ENCODE data around the gene MTG1. TPM values are rescaled to one million over a fixed set of nuclear protein-coding genes. Genes with fewer than 3 reads are reported as not detected.

MTG1 gene
- total and polyA plus RNA-seq, 10 of the 15 experiments (the other 5 are each of a cell fraction or from before 2014, with no cell fraction given), result 6.2 to 104 (median 62.5) TPM

DNA sequence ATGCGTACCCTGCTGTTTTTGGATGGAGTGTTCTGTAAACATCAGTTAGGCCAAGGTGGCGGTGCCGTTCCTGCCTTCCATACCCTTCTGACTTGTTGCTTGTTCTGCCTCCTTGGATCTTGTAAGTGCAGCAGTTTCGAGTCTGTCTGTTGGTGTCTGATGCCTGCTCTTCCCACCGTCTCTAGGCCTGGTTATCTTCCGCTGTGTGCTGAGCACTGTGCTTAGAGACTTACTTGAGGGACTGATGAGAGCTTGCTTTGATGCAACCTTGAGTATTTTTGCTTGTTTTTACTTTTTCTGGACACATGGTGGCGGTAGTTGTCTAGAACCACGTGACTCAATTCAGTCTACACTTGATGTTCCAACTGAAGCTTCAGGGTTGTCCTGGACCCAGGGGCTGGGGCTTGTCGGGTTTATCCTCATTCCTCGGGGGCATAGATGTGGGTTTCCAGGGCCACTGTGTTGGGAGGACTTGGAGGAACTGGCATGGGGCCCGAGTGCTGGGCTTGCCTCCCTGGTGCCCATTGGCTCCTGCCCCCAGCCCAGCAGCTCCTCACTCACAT, 44.8 kb downstream of the MTG1 start (continued):
- TF ChIP-seq BHLHE40 (IDR thresholded peaks at IDR 0.05; ENCODE audit: borderline replicate concordance in 1 of 2, low read depth in 2 of 2, low read length in 1 of 2), result no peak

GRCh38 chr10:133439517-133440461, 45.8 kb downstream of the MTG1 start:
- SMC1A ChIA-PET (ENCODE audit: uncharacterized antibody, unreplicated experiment), result interaction anchor here (0.7 to 1.3 kb wide), 4 partner anchors 108 to 168 kb away, joined by 3 read pairs; no protein-coding TSS in a partner anchor
- Histone ChIP-seq H3K4me1 (ENCODE audit: control insufficient read depth, insufficient read depth, low read length) (no peaks in the 10 kb centered on the region), H3K4me2 (ENCODE audit: control insufficient read depth, insufficient read depth) (no peak overlapping the region), H3K9ac (ENCODE audit: control insufficient read depth, insufficient read depth, low read length) (no peak overlapping the region), H3K27me3 (replicated peaks in 1 of 2; ENCODE audit: control insufficient read depth in 2 of 2, insufficient read depth in 2 of 2, low read length in 1 of 2) (no peaks in the 10 kb centered on the region), H4K20me1 (ENCODE audit: control insufficient read depth, insufficient read depth) (no peaks in the 10 kb centered on the region), H3K4me3 (no peak overlapping the region), H3K79me2 (ENCODE audit: control insufficient read depth, insufficient read depth, low read length) (no peaks in the 10 kb centered on the region), H3K36me3 (ENCODE audit: control insufficient read depth in 2 of 2, insufficient read depth in 2 of 2, low read length in 1 of 2) (no peaks in the 10 kb centered on the region), H3K9me3 (replicated peaks; ENCODE audit: control insufficient read depth, insufficient read depth, low read length) (no peaks in the 10 kb centered on the region; the same call in 2 of the 3 replicates), H2AFZ (ENCODE audit: control insufficient read depth, low read depth, low read length) (no peak overlapping the region), H3K27ac (ENCODE audit: control insufficient read depth, insufficient read depth) (no peak overlapping the region)
- in situ Hi-C loops (cut with MboI) (no loop called here), intact Hi-C loops (cut with micrococcal nuclease; ENCODE audit: unreplicated experiment) (loop anchor here (1.0 to 5.0 kb wide), 3 partner anchors 58 to 168 kb away; no protein-coding TSS in a partner anchor)
- ATAC-seq, result no peak
- CTCF ChIA-PET, result interaction anchor here (0.7 to 3.6 kb wide), 9 partner anchors 13 to 215 kb away, joined by 3 to 36 read pairs (median 5); partner anchors contain the start of gene SCART1
- DNase-seq (ENCODE audit: low read depth, low spot score), result no peak
- no TSS peak for BruUV-seq (replicated peaks)
- POLR2A ChIA-PET, result no interaction called here
- RAD21 ChIA-PET (ENCODE audit: unreplicated experiment), result interaction anchor here (0.8 to 2.6 kb wide), 3 partner anchors 58 to 110 kb away, joined by 3 to 12 read pairs (median 3); no protein-coding TSS in a partner anchor
- TF ChIP-seq, protein P1, sequence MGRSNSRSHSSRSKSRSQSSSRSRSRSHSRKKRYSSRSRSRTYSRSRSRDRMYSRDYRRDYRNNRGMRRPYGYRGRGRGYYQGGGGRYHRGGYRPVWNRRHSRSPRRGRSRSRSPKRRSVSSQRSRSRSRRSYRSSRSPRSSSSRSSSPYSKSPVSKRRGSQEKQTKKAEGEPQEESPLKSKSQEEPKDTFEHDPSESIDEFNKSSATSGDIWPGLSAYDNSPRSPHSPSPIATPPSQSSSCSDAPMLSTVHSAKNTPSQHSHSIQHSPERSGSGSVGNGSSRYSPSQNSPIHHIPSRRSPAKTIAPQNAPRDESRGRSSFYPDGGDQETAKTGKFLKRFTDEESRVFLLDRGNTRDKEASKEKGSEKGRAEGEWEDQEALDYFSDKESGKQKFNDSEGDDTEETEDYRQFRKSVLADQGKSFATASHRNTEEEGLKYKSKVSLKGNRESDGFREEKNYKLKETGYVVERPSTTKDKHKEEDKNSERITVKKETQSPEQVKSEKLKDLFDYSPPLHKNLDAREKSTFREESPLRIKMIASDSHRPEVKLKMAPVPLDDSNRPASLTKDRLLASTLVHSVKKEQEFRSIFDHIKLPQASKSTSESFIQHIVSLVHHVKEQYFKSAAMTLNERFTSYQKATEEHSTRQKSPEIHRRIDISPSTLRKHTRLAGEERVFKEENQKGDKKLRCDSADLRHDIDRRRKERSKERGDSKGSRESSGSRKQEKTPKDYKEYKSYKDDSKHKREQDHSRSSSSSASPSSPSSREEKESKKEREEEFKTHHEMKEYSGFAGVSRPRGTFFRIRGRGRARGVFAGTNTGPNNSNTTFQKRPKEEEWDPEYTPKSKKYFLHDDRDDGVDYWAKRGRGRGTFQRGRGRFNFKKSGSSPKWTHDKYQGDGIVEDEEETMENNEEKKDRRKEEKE (IDR thresholded peaks at IDR 0.05), result no peak
- TF ChIP-seq CBX5 (IDR thresholded peaks at IDR 0.05; ENCODE audit: low read depth) (no peak), STAT1 (conservative IDR thresholded peaks at IDR 0.05) (no peak), RBBP5 (conservative IDR thresholded peaks at IDR 0.05) (no peak), CHD4 (IDR thresholded peaks at IDR 0.05) (no peak), CBFB (IDR thresholded peaks at IDR 0.05; ENCODE audit: low read depth) (no peak), HCFC1 (IDR thresholded peaks at IDR 0.05; ENCODE audit: low read length) (no peak)
- TF ChIP-seq, protein P2, sequence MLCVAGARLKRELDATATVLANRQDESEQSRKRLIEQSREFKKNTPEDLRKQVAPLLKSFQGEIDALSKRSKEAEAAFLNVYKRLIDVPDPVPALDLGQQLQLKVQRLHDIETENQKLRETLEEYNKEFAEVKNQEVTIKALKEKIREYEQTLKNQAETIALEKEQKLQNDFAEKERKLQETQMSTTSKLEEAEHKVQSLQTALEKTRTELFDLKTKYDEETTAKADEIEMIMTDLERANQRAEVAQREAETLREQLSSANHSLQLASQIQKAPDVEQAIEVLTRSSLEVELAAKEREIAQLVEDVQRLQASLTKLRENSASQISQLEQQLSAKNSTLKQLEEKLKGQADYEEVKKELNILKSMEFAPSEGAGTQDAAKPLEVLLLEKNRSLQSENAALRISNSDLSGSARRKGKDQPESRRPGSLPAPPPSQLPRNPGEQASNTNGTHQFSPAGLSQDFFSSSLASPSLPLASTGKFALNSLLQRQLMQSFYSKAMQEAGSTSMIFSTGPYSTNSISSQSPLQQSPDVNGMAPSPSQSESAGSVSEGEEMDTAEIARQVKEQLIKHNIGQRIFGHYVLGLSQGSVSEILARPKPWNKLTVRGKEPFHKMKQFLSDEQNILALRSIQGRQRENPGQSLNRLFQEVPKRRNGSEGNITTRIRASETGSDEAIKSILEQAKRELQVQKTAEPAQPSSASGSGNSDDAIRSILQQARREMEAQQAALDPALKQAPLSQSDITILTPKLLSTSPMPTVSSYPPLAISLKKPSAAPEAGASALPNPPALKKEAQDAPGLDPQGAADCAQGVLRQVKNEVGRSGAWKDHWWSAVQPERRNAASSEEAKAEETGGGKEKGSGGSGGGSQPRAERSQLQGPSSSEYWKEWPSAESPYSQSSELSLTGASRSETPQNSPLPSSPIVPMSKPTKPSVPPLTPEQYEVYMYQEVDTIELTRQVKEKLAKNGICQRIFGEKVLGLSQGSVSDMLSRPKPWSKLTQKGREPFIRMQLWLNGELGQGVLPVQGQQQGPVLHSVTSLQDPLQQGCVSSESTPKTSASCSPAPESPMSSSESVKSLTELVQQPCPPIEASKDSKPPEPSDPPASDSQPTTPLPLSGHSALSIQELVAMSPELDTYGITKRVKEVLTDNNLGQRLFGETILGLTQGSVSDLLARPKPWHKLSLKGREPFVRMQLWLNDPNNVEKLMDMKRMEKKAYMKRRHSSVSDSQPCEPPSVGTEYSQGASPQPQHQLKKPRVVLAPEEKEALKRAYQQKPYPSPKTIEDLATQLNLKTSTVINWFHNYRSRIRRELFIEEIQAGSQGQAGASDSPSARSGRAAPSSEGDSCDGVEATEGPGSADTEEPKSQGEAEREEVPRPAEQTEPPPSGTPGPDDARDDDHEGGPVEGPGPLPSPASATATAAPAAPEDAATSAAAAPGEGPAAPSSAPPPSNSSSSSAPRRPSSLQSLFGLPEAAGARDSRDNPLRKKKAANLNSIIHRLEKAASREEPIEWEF (IDR thresholded peaks at IDR 0.05; ENCODE audit: insufficient replicate concordance, low read depth, low read length), result no peak
- 61% methylated on average over 25 of the region's 25 CpGs for WGBS (ENCODE audit: insufficient coverage, insufficient replicate concordance, low lambda C conversion rate, missing lambda C conversion rate)
- FAIRE-seq, result no peak
